WTC11 (cell line): ENCODE results near the gene FADS6. TPM values are rescaled to one million over a fixed set of nuclear protein-coding genes. Genes with fewer than 3 reads are reported as not detected.

ENCODE experiments used
- ATAC-seq: fragments of 200-7000 bp; cut with Tn5 transposase; 2 replicates; pipeline ENCODE4 v1.10.0; 2021; ENCODE audit warnings: mild to moderate bottlenecking, moderate library complexity
- CTCF ChIA-PET: fragments of 300-600 bp; sonication (Branson Sonifier 250); formaldehyde crosslinking; loops from one replicate; lab custom pipeline; 2021; ENCODE audit warnings: antibody characterized with exemption; lab: Charles Lee
- POLR2A ChIA-PET: fragments of 350-600 bp; sonication (Branson Sonifier 250); formaldehyde crosslinking; loops from one replicate; lab custom pipeline; 2021; ENCODE audit warnings: antibody characterized with exemption; lab: Charles Lee
- DNase-seq: peaks from one replicate; pipeline ENCODE4 v3.0.0; 2021; ENCODE audit warnings: low spot score
- H3K27ac Mint-ChIP-seq: 2 replicates; pipeline ENCODE4 v1.8.0; 2021; ENCODE audit warnings: mixed read lengths
- H3K27me3 Mint-ChIP-seq: 2 replicates; pipeline ENCODE4 v1.8.0; 2021; ENCODE audit warnings: low read depth, mild to moderate bottlenecking, moderate library complexity, mixed read lengths
- H3K36me3 Mint-ChIP-seq: 2 replicates; pipeline ENCODE4 v1.8.0; 2021; ENCODE audit warnings: mixed read lengths
- H3K4me1 Mint-ChIP-seq: 2 replicates; pipeline ENCODE4 v1.8.0; 2022; ENCODE audit warnings: mixed read lengths
- H3K4me3 Mint-ChIP-seq: 2 replicates; pipeline ENCODE4 v1.8.0; 2021; ENCODE audit warnings: mild to moderate bottlenecking, moderate library complexity, mixed read lengths
- H3K9me3 Mint-ChIP-seq: 2 replicates; pipeline ENCODE4 v1.8.0; 2021; ENCODE audit warnings: mixed read lengths
- ELF4 ChIP-seq: sonication (generic); formaldehyde crosslinking; IDR thresholded peaks from 2 replicates; pipeline ENCODE4 v1.8.1; 2022; ENCODE audit warnings: low read depth, mild to moderate bottlenecking, moderate library complexity, missing genetic modification reagents
- FOXP1 ChIP-seq: sonication (generic); formaldehyde crosslinking; IDR thresholded peaks from 2 replicates; pipeline ENCODE4 v1.8.0; 2022; ENCODE audit warnings: missing genetic modification reagents, mild to moderate bottlenecking, moderate library complexity, borderline replicate concordance
- JUN ChIP-seq: sonication (generic); formaldehyde crosslinking; IDR thresholded peaks from 2 replicates; pipeline ENCODE4 v1.8.0; 2023; ENCODE audit warnings: mild to moderate bottlenecking, missing genetic modification reagents
- MYBL2 ChIP-seq: sonication (generic); formaldehyde crosslinking; IDR thresholded peaks from 2 replicates; pipeline ENCODE4 v1.8.1; 2023; ENCODE audit warnings: mild to moderate bottlenecking, moderate library complexity, missing genetic modification reagents
- NR3C1 ChIP-seq: sonication (generic); formaldehyde crosslinking; conservative IDR thresholded peaks from 2 replicates; pipeline ENCODE4 v1.8.1; 2023; ENCODE audit warnings: low read depth, mild to moderate bottlenecking, missing genetic modification reagents
- SOX15 ChIP-seq: fragments of 250-450 bp; sonication (Bioruptor Pico); IDR thresholded peaks from 2 replicates; pipeline ENCODE4 v1.9.0; 2021; ENCODE audit warnings: mild to moderate bottlenecking
- USF2 ChIP-seq: sonication (generic); formaldehyde crosslinking; IDR thresholded peaks from 2 replicates; pipeline ENCODE4 v1.8.1; 2023; ENCODE audit warnings: mild to moderate bottlenecking, missing genetic modification reagents, moderate library complexity
- ZNF263 ChIP-seq: sonication (generic); formaldehyde crosslinking; IDR thresholded peaks from 2 replicates; pipeline ENCODE4 v1.8.1; 2022; ENCODE audit warnings: low read depth, mild to moderate bottlenecking, moderate library complexity, missing genetic modification reagents
- ZNF281 ChIP-seq: sonication (generic); formaldehyde crosslinking; IDR thresholded peaks from 2 replicates; pipeline ENCODE4 v1.8.0; 2023; ENCODE audit warnings: mild to moderate bottlenecking, missing genetic modification reagents
- total RNA-seq: library from RNA; stranded (reverse); gene quantifications from 3 replicates; pipeline ENCODE4 v1.2.3, GENCODE V29; 2021
- TF ChIP-seq, protein P1 (sequence below): sonication (generic); formaldehyde crosslinking; IDR thresholded peaks from 2 replicates; pipeline ENCODE4 v1.8.1; 2023; ENCODE audit warnings: mild to moderate bottlenecking, missing genetic modification reagents, borderline replicate concordance
- TF ChIP-seq, protein P2 (sequence below): sonication (generic); formaldehyde crosslinking; IDR thresholded peaks from 2 replicates; pipeline ENCODE4 v1.8.0; 2022; ENCODE audit warnings: missing genetic modification reagents
- TF ChIP-seq, protein P3 (sequence below): sonication (generic); formaldehyde crosslinking; IDR thresholded peaks from 2 replicates; pipeline ENCODE4 v1.8.0; 2022; ENCODE audit warnings: mild to moderate bottlenecking, missing genetic modification reagents
- TF ChIP-seq, protein P4 (sequence below): sonication (generic); formaldehyde crosslinking; conservative IDR thresholded peaks from 2 replicates; pipeline ENCODE4 v1.8.1; 2022; ENCODE audit warnings: mild to moderate bottlenecking, missing genetic modification reagents

FADS6 gene
- total RNA-seq, 1 experiment from 2014 or later = 1.2 TPM

DNA sequence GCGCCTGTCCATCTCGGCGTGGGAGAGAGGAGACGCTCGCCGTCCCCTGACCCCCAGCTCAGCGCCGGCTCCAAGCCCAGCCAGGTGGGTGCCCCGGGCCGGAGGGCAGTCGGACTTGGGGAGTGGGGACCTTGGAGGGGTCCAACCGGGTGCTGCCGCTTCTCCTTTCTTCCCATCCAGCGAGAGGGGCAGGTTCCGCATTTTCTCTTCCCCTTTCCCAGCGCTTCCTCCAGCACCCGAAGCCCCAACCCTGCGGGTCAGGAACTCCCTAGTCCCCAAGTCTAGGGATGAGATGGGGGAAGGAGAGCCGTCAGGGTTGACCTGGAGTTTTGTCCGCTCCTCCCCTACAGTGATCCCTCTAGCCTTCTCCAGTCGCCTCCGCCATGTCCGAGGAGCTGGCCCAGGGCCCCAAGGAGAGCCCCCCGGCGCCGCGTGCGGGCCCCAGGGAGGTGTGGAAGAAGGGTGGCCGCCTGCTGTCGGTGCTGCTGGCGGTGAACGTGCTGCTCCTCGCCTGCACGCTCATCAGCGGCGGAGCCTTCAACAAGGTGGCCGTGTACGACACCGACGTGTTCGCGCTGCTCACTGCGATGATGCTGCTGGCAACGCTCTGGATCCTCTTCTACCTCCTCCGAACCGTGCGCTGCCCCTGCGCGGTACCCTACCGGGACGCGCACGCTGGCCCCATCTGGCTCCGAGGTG, 31.0 kb upstream of the FADS6 start, which contains the start of gene OTOP2:
TSS of gene OTOP2 (plus strand) at position 24 of the 699 bp plus-strand sequence. CDS start at position 384, 360 bp downstream.
- no peaks in the 10 kb centered on the region for H3K9me3 Mint-ChIP-seq
- H3K4me3 Mint-ChIP-seq = peak within 1 kb of the TSS; percentile 70
- peak; percentile 24 for DNase-seq
- H3K36me3 Mint-ChIP-seq = no peaks in the 10 kb centered on the region
- POLR2A ChIA-PET = interaction anchor here (0.5 to 0.9 kb wide), 3 partner anchors 9 to 111 kb away, joined by 3 to 14 read pairs (median 3); no protein-coding TSS in a partner anchor
- H3K27ac Mint-ChIP-seq = no peak within 1 kb of the TSS
- H3K4me1 Mint-ChIP-seq = peaks cover 13% of the 10 kb centered on the region
- TF ChIP-seq, protein P1, sequence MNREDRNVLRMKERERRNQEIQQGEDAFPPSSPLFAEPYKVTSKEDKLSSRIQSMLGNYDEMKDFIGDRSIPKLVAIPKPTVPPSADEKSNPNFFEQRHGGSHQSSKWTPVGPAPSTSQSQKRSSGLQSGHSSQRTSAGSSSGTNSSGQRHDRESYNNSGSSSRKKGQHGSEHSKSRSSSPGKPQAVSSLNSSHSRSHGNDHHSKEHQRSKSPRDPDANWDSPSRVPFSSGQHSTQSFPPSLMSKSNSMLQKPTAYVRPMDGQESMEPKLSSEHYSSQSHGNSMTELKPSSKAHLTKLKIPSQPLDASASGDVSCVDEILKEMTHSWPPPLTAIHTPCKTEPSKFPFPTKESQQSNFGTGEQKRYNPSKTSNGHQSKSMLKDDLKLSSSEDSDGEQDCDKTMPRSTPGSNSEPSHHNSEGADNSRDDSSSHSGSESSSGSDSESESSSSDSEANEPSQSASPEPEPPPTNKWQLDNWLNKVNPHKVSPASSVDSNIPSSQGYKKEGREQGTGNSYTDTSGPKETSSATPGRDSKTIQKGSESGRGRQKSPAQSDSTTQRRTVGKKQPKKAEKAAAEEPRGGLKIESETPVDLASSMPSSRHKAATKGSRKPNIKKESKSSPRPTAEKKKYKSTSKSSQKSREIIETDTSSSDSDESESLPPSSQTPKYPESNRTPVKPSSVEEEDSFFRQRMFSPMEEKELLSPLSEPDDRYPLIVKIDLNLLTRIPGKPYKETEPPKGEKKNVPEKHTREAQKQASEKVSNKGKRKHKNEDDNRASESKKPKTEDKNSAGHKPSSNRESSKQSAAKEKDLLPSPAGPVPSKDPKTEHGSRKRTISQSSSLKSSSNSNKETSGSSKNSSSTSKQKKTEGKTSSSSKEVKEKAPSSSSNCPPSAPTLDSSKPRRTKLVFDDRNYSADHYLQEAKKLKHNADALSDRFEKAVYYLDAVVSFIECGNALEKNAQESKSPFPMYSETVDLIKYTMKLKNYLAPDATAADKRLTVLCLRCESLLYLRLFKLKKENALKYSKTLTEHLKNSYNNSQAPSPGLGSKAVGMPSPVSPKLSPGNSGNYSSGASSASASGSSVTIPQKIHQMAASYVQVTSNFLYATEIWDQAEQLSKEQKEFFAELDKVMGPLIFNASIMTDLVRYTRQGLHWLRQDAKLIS = no peak
- TF ChIP-seq ZNF281 (no peak), NR3C1 (CRISPR knock-in tag) (no peak), USF2 (CRISPR knock-in tag) (no peak), ZNF263 (peak; percentile 74), FOXP1 (CRISPR knock-in tag) (peak; percentile 63)
- TF ChIP-seq, protein P2, sequence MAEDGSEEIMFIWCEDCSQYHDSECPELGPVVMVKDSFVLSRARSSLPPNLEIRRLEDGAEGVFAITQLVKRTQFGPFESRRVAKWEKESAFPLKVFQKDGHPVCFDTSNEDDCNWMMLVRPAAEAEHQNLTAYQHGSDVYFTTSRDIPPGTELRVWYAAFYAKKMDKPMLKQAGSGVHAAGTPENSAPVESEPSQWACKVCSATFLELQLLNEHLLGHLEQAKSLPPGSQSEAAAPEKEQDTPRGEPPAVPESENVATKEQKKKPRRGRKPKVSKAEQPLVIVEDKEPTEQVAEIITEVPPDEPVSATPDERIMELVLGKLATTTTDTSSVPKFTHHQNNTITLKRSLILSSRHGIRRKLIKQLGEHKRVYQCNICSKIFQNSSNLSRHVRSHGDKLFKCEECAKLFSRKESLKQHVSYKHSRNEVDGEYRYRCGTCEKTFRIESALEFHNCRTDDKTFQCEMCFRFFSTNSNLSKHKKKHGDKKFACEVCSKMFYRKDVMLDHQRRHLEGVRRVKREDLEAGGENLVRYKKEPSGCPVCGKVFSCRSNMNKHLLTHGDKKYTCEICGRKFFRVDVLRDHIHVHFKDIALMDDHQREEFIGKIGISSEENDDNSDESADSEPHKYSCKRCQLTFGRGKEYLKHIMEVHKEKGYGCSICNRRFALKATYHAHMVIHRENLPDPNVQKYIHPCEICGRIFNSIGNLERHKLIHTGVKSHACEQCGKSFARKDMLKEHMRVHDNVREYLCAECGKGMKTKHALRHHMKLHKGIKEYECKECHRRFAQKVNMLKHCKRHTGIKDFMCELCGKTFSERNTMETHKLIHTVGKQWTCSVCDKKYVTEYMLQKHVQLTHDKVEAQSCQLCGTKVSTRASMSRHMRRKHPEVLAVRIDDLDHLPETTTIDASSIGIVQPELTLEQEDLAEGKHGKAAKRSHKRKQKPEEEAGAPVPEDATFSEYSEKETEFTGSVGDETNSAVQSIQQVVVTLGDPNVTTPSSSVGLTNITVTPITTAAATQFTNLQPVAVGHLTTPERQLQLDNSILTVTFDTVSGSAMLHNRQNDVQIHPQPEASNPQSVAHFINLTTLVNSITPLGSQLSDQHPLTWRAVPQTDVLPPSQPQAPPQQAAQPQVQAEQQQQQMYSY = peak; percentile 68
- TF ChIP-seq, protein P3, sequence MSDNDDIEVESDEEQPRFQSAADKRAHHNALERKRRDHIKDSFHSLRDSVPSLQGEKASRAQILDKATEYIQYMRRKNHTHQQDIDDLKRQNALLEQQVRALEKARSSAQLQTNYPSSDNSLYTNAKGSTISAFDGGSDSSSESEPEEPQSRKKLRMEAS = peak; percentile 61; the same call in 1 of the 2 replicates
- CTCF ChIA-PET = interaction anchor here (0.6 to 7.8 kb wide), 35 partner anchors 9 to 367 kb away, joined by 3 to 206 read pairs (median 5); partner anchors contain the start of genes CDR2L, FDXR, HID1 and KCTD2
- peaks cover 80% of the 10 kb centered on the region for H3K27me3 Mint-ChIP-seq
- ATAC-seq = peak; percentile 12

- CTCF ChIA-PET = interaction anchor here (0.6 to 7.8 kb wide), 35 partner anchors 10 to 1438 kb away, joined by 3 to 206 read pairs (median 5); partner anchors contain the start of genes CDR2L, FDXR, HID1 and KCTD2
- peaks cover 74% of the 10 kb centered on the region for H3K27me3 Mint-ChIP-seq
- H3K36me3 Mint-ChIP-seq = no peaks in the 10 kb centered on the region
- peak; percentile 18 for ATAC-seq
- POLR2A ChIA-PET = interaction anchor here (0.9 kb wide), 1 partner anchor 112 kb away, joined by 3 read pairs; no protein-coding TSS in a partner anchor
- no peak overlapping the region for H3K27ac Mint-ChIP-seq
- H3K9me3 Mint-ChIP-seq = no peaks in the 10 kb centered on the region
- DNase-seq = peak; percentile 79
- H3K4me1 Mint-ChIP-seq = peaks cover 13% of the 10 kb centered on the region
- H3K4me3 Mint-ChIP-seq = peak overlapping the region; percentile 70
- TF ChIP-seq, protein P2 = no peak
- TF ChIP-seq ELF4 (CRISPR knock-in tag) (no peak), JUN (CRISPR knock-in tag) (no peak), SOX15 (CRISPR knock-in tag) (no peak), MYBL2 (CRISPR knock-in tag) (no peak)
- TF ChIP-seq, protein P4, sequence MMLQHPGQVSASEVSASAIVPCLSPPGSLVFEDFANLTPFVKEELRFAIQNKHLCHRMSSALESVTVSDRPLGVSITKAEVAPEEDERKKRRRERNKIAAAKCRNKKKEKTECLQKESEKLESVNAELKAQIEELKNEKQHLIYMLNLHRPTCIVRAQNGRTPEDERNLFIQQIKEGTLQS (CRISPR knock-in tag) = no peak
Measured at GRCh38 chr17:74923538-74924249, 30.3 kb upstream of the FADS6 start.
